Neutrophil (primary cell): Measurements from ENCODE around the gene CER1.

ENCODE experiments used
- H3K27ac ChIP-seq: fragments of 200-600 bp; sonication (generic); 2 replicates; pipeline ENCODE4 v1.5.1; 2016; ENCODE audit warnings: mild to moderate bottlenecking, moderate library complexity
- H3K27me3 ChIP-seq: fragments of 200-600 bp; sonication (generic); 2 replicates; pipeline ENCODE4 v1.6.0; 2016; ENCODE audit warnings: mild to moderate bottlenecking
- H3K36me3 ChIP-seq: fragments of 200-600 bp; sonication (generic); 2 replicates; pipeline ENCODE4 v1.5.1; 2017
- H3K4me1 ChIP-seq, 2 experiments: fragments of 200-600 bp in 1 of 2; sonication (generic) in 1 of 2; 1 replicate in 1 of 2; 2 replicates in 1 of 2; pipeline versions ENCODE4 v1.5.1 to v1.6.1; 2013 to 2016; ENCODE audit warnings: low read depth in 1 of 2, low read length in 1 of 2, mild to moderate bottlenecking in 1 of 2, moderate library complexity in 1 of 2; ENCODE audit not compliant: control insufficient read depth in 1 of 2, insufficient read depth in 1 of 2
- H3K4me3 ChIP-seq, 2 experiments: fragments of 200-600 bp in 1 of 2; sonication (generic) in 1 of 2; 1 replicate in 1 of 2; 2 replicates in 1 of 2; pipeline ENCODE4 v1.5.1; 2013 to 2016; ENCODE audit warnings: low read depth in 1 of 2, low read length in 1 of 2, mild to moderate bottlenecking in 1 of 2, moderate library complexity in 1 of 2
- H3K9me3 ChIP-seq: fragments of 200-600 bp; sonication (generic); 2 replicates; pipeline ENCODE4 v1.5.1; 2016
- TF ChIP-seq, protein P1 (sequence below): fragments of 200-600 bp; sonication (generic); IDR thresholded peaks from 2 replicates; pipeline ENCODE4 v1.5.1; 2016; ENCODE audit warnings: antibody characterized with exemption

The CER1 gene, protein sequence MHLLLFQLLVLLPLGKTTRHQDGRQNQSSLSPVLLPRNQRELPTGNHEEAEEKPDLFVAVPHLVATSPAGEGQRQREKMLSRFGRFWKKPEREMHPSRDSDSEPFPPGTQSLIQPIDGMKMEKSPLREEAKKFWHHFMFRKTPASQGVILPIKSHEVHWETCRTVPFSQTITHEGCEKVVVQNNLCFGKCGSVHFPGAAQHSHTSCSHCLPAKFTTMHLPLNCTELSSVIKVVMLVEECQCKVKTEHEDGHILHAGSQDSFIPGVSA

DNA sequence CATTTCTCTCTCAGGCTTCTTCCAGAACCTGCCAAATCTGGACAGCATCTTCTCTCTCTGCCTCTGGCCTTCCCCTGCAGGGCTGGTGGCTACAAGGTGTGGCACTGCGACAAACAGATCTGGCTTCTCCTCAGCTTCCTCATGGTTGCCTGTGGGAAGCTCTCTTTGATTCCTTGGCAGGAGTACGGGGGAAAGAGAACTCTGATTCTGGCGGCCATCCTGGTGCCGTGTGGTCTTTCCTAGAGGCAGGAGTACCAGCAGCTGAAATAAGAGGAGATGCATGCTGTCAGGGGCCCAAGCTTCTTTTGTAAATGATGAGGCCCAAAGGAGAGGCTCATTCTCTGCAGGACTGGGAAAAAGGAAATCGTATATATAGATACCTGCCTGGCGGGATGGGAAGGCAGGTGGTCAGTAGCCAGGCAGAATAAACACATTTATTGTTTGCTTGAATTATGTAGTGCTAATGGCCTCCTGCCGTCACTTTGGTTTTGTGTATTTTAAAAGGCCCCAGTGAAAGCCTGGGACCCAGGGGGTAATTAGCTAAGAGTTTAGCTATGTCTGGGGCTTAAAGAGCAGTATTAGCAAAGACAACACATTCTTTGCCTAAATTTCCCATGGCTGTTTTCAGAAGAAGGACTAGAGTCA, at the start of gene CER1:
TSS of gene CER1 (minus strand) at position 343 of the 645 bp plus-strand sequence. CDS start at position 282, 61 bp downstream.
- Histone ChIP-seq H3K27ac (no peak within 1 kb of the TSS), H3K36me3 (no peaks in the 10 kb centered on the region), H3K4me1 (no peaks in the 10 kb centered on the region), H3K9me3 (no peaks in the 10 kb centered on the region), H3K4me3 (no peak within 1 kb of the TSS), H3K27me3 (no peaks in the 10 kb centered on the region)
- TF ChIP-seq, protein P1, sequence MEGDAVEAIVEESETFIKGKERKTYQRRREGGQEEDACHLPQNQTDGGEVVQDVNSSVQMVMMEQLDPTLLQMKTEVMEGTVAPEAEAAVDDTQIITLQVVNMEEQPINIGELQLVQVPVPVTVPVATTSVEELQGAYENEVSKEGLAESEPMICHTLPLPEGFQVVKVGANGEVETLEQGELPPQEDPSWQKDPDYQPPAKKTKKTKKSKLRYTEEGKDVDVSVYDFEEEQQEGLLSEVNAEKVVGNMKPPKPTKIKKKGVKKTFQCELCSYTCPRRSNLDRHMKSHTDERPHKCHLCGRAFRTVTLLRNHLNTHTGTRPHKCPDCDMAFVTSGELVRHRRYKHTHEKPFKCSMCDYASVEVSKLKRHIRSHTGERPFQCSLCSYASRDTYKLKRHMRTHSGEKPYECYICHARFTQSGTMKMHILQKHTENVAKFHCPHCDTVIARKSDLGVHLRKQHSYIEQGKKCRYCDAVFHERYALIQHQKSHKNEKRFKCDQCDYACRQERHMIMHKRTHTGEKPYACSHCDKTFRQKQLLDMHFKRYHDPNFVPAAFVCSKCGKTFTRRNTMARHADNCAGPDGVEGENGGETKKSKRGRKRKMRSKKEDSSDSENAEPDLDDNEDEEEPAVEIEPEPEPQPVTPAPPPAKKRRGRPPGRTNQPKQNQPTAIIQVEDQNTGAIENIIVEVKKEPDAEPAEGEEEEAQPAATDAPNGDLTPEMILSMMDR = no peak

DNA sequence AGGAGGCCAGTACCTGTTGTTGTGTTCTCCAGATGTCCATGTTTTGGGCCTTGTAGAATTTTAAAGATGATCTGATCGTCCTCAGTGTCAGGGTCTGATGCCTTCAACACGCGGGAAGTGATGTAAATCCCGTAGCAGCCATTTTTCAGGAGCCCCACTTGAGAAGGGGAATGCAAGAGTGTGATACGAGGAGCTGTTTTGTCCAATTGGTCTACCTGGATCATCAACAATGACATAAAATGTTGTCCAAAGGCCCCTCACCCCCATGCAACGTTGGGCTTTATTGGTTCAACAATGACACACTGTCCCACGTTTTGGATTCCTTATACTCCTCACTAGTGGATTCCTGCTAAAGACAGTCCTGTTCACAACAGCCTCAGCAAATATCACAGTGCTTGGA, 48.1 kb upstream of the CER1 start:
- H3K4me1 ChIP-seq = no peaks in the 10 kb centered on the region
- H3K9me3 ChIP-seq = no peaks in the 10 kb centered on the region
- H3K27me3 ChIP-seq = no peaks in the 10 kb centered on the region
- TF ChIP-seq, protein P1 = no peak
- no peak overlapping the region for H3K27ac ChIP-seq
- no peak overlapping the region for H3K4me3 ChIP-seq
- H3K36me3 ChIP-seq = no peaks in the 10 kb centered on the region

DNA sequence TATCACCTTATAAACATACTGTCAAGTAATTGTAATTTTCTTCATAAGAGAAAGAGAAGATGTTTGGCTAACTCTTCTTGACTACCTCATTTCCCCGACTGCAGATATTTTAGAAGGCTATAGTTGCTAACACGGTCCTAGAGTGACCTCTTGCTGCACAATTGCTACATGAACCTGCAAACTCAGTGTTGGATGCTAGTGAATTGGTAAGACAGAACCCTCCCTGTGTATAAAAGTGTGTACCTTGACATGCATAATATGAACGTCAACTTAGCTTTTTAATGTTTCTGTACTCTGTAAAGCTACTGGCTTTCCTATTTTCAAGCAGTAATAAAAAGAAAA, 46.7 kb upstream of the CER1 start:
- no peak overlapping the region for H3K27ac ChIP-seq
- H3K36me3 ChIP-seq = no peaks in the 10 kb centered on the region
- H3K9me3 ChIP-seq = no peaks in the 10 kb centered on the region
- TF ChIP-seq, protein P1 = no peak
- H3K27me3 ChIP-seq = no peaks in the 10 kb centered on the region
- no peak overlapping the region for H3K4me3 ChIP-seq
- H3K4me1 ChIP-seq = no peaks in the 10 kb centered on the region

GRCh38 chr9:14768405-14769229, 46.1 kb upstream of the CER1 start:
- TF ChIP-seq, protein P1 = no peak
- H3K36me3 ChIP-seq = no peaks in the 10 kb centered on the region
- no peaks in the 10 kb centered on the region for H3K4me1 ChIP-seq
- no peaks in the 10 kb centered on the region for H3K9me3 ChIP-seq
- H3K4me3 ChIP-seq = no peak overlapping the region
- no peak overlapping the region for H3K27ac ChIP-seq
- no peaks in the 10 kb centered on the region for H3K27me3 ChIP-seq

DNA sequence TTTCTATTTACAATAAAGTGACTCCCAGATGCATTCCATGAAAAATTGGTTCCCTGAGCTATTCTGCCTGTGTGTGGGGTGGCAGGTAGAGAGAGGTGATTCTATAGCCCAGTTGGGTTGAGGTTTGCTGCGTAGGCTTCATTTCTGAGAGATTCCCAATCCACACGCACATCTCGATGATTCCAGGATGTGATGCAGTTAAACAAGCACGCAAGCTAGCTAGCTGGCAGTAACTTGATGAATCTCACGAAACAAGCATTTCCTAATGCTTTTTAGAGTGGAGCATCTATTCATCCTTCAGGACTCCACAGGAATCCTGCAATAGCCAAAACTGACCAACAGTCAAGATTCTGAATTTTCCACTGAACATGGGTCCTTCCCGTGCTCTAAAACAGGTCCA, 43.8 kb upstream of the CER1 start:
- Histone ChIP-seq H3K27ac (no peak overlapping the region), H3K4me1 (no peaks in the 10 kb centered on the region), H3K36me3 (no peaks in the 10 kb centered on the region), H3K9me3 (no peaks in the 10 kb centered on the region), H3K4me3 (no peak overlapping the region), H3K27me3 (no peaks in the 10 kb centered on the region)
- TF ChIP-seq, protein P1 = no peak
